NCI-H345 treated with DMSO at 0.1 percent for 48 hours (cell line): ENCODE results near the gene MOB3A.
A peak's percentile ranks its signal among the peaks of the same experiment; 100 is the strongest.

Experiments used
- DNase-seq: peaks from one replicate; lab custom pipeline; 2025; ENCODE audit not compliant: unreplicated experiment; lab: John Stamatoyannopoulos, UW

MOB3A gene

DNA sequence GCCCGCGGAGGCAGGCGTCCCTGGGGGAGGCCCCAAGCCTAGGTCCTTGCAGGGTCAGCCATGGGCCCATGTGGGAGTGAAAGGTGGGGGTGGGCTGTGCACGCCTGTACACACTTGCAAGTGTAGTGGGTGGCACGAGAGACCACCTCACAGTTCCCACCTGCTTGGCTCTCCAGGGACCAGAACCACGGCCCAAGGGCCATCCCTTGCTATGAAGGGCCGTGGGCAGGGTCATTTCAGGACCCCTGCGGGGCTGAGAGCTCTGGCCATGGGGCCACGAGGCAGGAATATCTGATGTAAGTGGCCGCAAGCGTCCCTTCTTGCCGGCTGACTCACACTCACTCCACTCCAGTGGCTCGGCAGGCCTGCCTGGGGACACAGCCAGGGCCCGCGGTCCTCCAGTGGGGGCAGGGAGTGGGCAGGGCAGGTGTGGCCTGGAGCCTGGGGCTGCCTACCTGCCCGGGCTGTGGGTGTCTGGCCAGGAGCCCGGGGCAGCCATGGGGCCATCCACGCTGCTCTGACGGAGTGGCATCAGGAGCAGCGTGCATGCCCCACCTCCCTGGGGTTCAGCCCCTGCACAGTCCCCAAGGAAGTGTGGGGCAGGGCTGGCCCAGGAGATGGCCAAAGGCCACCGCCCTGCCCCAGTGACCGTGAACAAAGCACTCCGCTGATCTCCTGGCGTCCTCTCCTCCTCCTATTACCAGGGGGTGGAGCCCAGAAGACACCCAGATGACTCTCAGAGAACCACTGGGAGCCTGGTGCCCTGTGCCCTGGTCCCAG is 36.5 kb downstream of the MOB3A start:
- DNase-seq: no peak

GRCh38 chr19:2058570-2059421 is 37.3 kb downstream of the MOB3A start:
- no peak for DNase-seq

GRCh38 chr19:2057484-2058469 is 38.3 kb downstream of the MOB3A start:
- no peak for DNase-seq

DNA sequence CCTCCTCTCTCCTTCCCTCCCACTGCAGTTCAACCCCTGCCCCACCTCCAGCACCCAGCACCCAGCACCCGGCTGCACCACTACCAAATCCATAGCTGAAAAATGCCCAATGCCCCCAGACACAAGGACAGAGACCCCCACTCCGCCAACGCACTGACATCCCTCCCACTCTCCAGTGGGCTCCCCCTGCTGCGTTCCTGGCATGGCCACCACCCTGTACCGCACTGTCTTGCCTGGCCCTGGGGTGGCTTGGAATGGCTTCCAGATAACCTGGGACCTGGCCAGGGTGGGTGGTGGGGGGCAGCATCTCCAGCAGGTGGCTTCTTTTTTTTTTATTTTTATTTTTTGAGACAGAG is 39.3 kb downstream of the MOB3A start:
- DNase-seq: no peak

DNA sequence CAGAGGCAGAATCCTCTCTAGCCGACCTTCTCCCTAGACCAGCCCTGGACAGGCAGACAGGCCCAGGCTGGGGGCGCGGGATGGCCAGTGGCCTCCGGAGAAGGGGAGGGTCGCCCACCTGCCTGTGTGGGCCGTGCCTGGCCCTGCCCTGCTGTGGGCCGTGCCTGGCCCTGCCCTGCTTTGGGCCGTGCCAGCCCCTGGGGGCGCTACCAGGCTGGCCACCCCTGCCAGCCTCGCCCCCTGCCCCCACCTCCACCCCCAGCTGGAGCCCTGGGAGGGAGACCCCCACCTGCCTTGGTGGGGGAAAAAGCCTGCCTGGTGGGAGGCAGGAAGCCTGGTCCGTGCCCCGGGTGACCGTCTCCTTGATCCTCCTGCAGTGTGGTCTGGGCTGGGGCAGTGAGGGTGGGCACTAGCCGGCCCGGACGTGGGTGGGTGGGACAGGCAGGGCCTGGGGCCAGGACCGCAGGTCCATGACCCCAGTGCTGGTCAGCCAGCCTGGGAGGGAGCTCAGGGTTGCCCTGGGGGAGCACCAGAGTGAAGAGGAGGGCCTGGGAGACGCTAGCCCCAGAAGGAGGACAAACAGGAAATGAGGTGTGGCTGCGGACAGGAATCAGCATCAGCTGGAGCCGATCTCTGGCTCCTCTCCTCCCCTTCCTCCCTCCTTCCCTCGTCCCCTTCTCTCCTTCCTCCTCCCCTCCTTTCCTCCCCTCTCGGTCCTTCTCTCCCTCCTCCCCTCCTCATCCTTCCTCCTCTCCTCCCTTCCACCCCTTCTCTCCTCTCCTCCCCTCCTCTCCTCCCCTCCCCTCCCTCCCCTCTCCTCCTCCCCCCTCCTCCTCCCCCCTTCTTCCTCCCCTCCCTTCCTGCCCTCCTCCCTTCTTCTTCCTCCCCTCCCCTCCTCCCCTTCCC is 39.9 kb downstream of the MOB3A start:
- DNase-seq: no peak

- no peak for DNase-seq
Measured at GRCh38 chr19:2054763-2055162, 41.4 kb downstream of the MOB3A start.

GRCh38 chr19:2053601-2054389 is 42.3 kb downstream of the MOB3A start:
- no peak for DNase-seq

DNA sequence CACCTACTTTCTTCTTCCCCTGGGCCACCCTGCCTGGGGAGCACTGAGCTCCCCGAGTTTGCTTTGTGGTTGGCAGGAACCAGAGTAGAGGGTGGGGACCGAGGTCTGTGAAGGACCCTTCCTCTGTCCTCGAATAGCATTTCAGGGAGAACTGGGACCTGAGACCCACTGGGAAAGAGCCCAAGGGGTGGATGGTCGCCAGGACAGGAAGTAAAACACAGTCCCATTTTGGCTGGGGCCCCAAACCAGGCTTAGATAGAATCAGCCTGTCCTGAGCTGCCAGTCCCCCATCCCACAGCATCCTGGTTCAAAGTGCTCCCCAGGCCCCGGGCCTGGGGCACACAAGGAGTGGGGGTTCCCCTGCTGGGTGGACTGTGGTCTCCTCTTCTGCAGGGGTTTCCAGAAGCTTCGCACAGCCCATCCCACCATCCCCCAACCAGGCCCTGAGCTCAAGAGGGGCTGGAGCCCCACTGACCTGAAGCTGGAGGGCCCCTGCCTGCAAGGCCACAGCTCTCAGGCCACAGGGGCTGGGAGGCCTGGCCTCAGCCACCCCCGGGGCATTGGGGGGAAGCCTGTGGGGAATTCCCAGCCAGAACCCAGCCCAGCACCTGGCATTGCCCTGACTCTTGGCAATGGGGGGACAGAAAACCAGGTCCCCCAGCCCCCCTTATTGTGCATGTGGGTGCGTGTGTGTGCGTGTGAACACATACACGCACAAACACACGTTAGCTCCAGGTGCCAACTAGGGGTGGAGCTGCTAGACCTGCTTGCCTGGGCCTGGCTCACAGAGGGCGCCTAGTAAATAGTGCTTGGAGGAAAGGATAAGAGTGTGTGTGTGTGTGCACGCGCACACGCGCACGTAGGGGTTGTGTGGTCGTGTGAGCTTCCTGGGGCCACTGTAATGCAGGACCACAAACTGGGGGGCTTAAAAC is 44.1 kb downstream of the MOB3A start:
- DNase-seq: no peak

DNA sequence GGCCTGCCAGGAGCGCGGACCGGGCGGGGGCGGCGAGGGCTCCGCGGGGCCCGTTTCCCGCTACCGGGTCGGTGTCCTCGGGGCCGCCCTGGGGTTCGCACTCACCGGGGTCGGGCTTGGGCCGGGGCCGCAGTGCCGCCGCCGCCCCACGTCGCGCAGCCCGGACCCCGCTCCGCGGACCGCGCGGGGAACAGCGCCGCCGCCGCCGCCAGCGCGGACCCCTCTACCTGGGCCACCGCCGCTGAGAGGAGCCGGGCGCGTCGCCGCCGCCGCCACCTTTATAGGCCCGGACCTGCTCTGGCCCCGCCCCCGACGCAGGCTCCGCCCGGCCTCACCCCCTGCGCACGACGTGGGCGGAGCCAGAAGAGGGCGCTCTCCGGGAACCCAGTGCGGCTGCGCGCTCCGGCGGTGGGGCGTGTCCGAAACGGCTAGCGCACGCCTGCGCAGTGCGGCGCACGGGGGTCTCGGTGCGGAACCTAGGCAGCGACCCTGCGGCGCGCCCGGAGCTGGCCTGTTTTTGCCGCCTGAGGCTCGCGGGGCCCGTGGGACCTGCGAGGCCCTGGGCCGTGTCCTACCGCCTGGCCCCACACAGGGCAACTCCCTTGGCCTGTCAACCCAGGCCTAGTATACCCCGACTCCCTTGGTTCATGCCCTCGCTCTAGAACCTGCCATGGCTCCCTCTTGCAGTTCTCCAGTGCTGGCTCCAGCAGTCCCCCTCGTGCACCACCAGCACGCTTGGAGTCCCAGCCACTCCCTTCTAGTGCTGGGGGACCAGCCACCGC is 44.9 kb downstream of the MOB3A start, which contains the start of gene MKNK2:
Gene MKNK2, minus strand, starts transcription at position 254 of the 782 bp plus-strand sequence. CDS start 393 bp downstream, outside the sequence.
- DNase-seq: peak; percentile 71

- no peak for DNase-seq
Measured at GRCh38 chr19:2050349-2050990, 45.7 kb downstream of the MOB3A start.

GRCh38 chr19:2049741-2050348 is 46.3 kb downstream of the MOB3A start:
- DNase-seq: no peak

GRCh38 chr19:2048959-2049740 is 47.0 kb downstream of the MOB3A start:
- DNase-seq: no peak

DNA sequence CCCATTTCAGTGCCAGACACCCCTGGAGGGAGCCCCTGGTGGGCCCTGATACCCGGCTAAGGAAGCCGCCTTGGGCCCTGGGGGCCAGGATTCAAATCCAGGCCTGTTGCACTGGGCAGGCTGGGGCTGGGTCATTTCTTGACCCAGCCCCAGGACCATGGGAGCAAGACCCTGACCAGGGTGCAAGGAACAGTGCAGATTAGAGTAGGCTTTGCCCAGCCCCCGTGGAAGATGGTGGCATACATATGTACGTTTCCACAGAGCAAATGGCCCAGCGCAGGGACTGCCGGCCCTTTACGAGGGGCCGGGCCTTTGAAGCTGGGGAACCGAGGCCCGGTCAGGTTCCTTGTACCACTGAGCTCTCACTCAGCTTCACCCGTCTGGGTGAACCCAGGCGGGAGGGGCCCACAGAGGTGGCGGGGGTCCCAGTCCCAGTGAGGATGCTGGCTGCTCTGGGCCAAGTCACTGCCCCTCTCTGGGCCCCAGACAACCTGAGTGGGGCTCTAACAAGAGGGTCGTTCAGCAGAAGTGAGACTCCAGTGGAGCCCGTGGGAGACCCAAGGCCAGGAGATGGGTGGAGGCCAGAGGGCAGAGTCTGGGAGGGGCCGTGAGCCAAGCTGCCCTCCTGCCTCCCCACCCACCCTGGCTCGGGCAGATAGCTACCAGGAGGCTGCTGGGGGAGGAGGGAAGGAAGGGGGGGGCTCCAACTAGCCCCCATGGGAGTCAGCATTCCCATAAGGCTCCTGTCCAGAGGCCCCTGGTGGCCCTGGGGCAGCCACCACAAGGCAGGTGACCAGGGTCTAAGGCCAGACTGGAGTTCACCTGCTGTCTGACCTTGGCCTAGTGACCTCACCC is 47.8 kb downstream of the MOB3A start:
- DNase-seq: no peak

DNA sequence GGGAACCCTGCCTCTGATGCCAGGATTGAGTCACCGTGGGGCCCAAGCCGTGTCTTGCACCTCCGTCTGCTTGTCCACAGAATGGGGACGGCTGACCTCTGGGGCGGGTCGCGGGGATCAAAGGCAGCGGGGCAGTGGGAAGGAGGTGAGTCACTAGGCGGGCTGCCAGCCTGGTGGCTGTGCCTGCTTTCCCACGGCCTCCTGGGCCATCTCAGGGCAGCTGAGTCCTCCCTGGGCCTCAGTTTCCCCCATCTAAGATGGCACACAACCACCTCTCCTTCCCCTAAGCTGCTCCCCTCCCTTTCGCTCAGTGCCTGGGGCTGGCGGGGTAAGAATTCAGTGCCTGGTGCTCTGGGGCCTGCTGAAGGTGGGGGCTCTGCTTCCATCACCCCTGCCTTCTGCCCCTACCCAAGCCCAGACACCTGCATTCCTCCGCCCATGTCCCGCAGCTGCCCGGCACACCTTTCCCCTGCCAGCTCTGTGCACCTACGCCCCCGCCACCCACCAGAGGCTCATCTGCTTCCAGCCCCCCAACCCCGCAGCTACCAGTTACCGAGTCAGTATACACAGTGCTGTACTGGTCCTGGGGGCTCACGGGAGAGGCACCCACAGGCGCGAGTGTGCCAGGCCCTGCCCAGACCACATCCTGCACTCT is 48.5 kb downstream of the MOB3A start:
- DNase-seq: no peak
